SK-N-SH treated with all-trans-retinoic acid at 6 μM for 48 hours (cell line): ENCODE measurements around the gene LSM14A.
"Not testable (repeated sequence)": the region's sequence is repeated elsewhere in the genome, so short reads cannot be mapped to it uniquely, and the experiment has no call there.

Experiments used
- ATAC-seq: fragments of 200-7000 bp; cut with Tn5 transposase; 3 replicates; pipeline ENCODE4 v1.9.1; 2020; ENCODE audit warnings: mild to moderate bottlenecking, moderate library complexity
- ARNTL ChIP-seq: fragments of 450-650 bp; formaldehyde crosslinking; IDR thresholded peaks from 2 replicates; pipeline ENCODE4 v1.5.0; 2020; ENCODE audit warnings: low read depth, mild to moderate bottlenecking, moderate library complexity, borderline replicate concordance
- BACH2 ChIP-seq: fragments of 250-450 bp; sonication (Bioruptor Pico); IDR thresholded peaks from 2 replicates; pipeline ENCODE4 v1.9.0; 2021; ENCODE audit warnings: mild to moderate bottlenecking, borderline replicate concordance
- CSDC2 ChIP-seq: fragments of 250-450 bp; sonication (Bioruptor Pico); IDR thresholded peaks from 2 replicates; pipeline ENCODE4 v1.5.0; 2020; ENCODE audit warnings: mild to moderate bottlenecking, moderate library complexity
- CSRNP3 ChIP-seq: fragments of 250-450 bp; sonication (Bioruptor Pico); IDR thresholded peaks from 2 replicates; pipeline ENCODE4 v1.5.1; 2021; ENCODE audit warnings: mild to moderate bottlenecking, moderate library complexity
- ESRRG ChIP-seq: fragments of 250-450 bp; sonication (Bioruptor Pico); IDR thresholded peaks from 2 replicates; pipeline ENCODE4 v1.6.1; 2021; ENCODE audit warnings: mild to moderate bottlenecking
- GLIS3 ChIP-seq: fragments of 250-450 bp; sonication (Bioruptor Pico); IDR thresholded peaks from 2 replicates; pipeline ENCODE4 v1.5.0; 2020; ENCODE audit warnings: mild to moderate bottlenecking, moderate library complexity
- ISL1 ChIP-seq: fragments of 250-450 bp; sonication (Bioruptor Pico); IDR thresholded peaks from 2 replicates; pipeline ENCODE4 v2.1.2; 2022; ENCODE audit warnings: mild to moderate bottlenecking, moderate library complexity
- OSR1 ChIP-seq: fragments of 250-450 bp; sonication (Bioruptor Pico); IDR thresholded peaks from 2 replicates; pipeline ENCODE4 v1.8.0; 2022; ENCODE audit warnings: moderate library complexity, mild to moderate bottlenecking, inconsistent platforms
- PATZ1 ChIP-seq: fragments of 250-450 bp; sonication (Bioruptor Pico); IDR thresholded peaks from 2 replicates; pipeline ENCODE4 v1.8.0; 2020; ENCODE audit warnings: mild to moderate bottlenecking, moderate library complexity, borderline replicate concordance
- POU6F1 ChIP-seq: fragments of 250-450 bp; sonication (Bioruptor Pico); IDR thresholded peaks from 2 replicates; pipeline ENCODE4 v1.8.0; 2021; ENCODE audit warnings: low read depth, mild to moderate bottlenecking, moderate library complexity, borderline replicate concordance
- PPARA ChIP-seq: fragments of 250-450 bp; sonication (Bioruptor Pico); IDR thresholded peaks from 2 replicates; pipeline ENCODE4 v1.5.0; 2020; ENCODE audit warnings: mild to moderate bottlenecking, borderline replicate concordance
- RARB ChIP-seq: fragments of 250-450 bp; sonication (Bioruptor Pico); IDR thresholded peaks from 2 replicates; pipeline ENCODE4 v1.8.0; 2021; ENCODE audit warnings: mild to moderate bottlenecking, moderate library complexity
- SNAI2 ChIP-seq: fragments of 250-450 bp; sonication (Bioruptor Pico); IDR thresholded peaks from 2 replicates; pipeline ENCODE4 v1.5.0; 2020; ENCODE audit warnings: mild to moderate bottlenecking, moderate library complexity
- TCF4 ChIP-seq: fragments of 250-450 bp; sonication (Bioruptor Pico); IDR thresholded peaks from 2 replicates; pipeline ENCODE4 v1.8.0; 2021; ENCODE audit warnings: mild to moderate bottlenecking, moderate library complexity, borderline replicate concordance
- TOX ChIP-seq: fragments of 250-450 bp; sonication (Bioruptor Pico); IDR thresholded peaks from 2 replicates; pipeline ENCODE4 v1.8.0; 2021; ENCODE audit warnings: mild to moderate bottlenecking, moderate library complexity, borderline replicate concordance
- TSHZ2 ChIP-seq: fragments of 250-450 bp; sonication (Bioruptor Pico); IDR thresholded peaks from 2 replicates; pipeline ENCODE4 v1.5.0; 2020; ENCODE audit warnings: mild to moderate bottlenecking, moderate library complexity
- ZC3H10 ChIP-seq: fragments of 250-450 bp; sonication (Bioruptor Pico); IDR thresholded peaks from 2 replicates; pipeline ENCODE4 v1.5.1; 2021; ENCODE audit warnings: mild to moderate bottlenecking, moderate library complexity
- ZFP3 ChIP-seq: fragments of 250-450 bp; sonication (Bioruptor Pico); IDR thresholded peaks from 2 replicates; pipeline ENCODE4 v1.5.0; 2020; ENCODE audit warnings: mild to moderate bottlenecking, moderate library complexity
- ZFP30 ChIP-seq: fragments of 450-650 bp; formaldehyde crosslinking; IDR thresholded peaks from 2 replicates; pipeline ENCODE4 v1.5.0; 2022; ENCODE audit warnings: mild to moderate bottlenecking, moderate library complexity
- ZNF565 ChIP-seq: fragments of 450-650 bp; formaldehyde crosslinking; conservative IDR thresholded peaks from 2 replicates; pipeline ENCODE4 v1.5.0; 2020; ENCODE audit warnings: low read depth, mild to moderate bottlenecking, moderate library complexity
- ZNF8 ChIP-seq: fragments of 450-650 bp; formaldehyde crosslinking; IDR thresholded peaks from 2 replicates; pipeline ENCODE4 v1.5.0; 2020; ENCODE audit warnings: mild to moderate bottlenecking, moderate library complexity

Gene LSM14A

GRCh38 chr19:34215666-34216038, 43.3 kb downstream of the LSM14A start:
- ATAC-seq = no peak

GRCh38 chr19:34216745-34217219, 44.5 kb downstream of the LSM14A start:
- ATAC-seq = not testable (repeated sequence)

More at GRCh38 chr19:34215666-34216038, 43.3 kb downstream of the LSM14A start:
- TF ChIP-seq ZFP3 (CRISPR knock-in tag) = no peak
- no peak for TF ChIP-seq ZFP30
- TF ChIP-seq TCF4 (CRISPR knock-in tag) = no peak
- TF ChIP-seq ESRRG (CRISPR knock-in tag) = no peak
- TF ChIP-seq ZNF565 (CRISPR knock-in tag) = no peak
- TF ChIP-seq TOX (CRISPR knock-in tag) = no peak
- no peak for TF ChIP-seq ZC3H10 (CRISPR knock-in tag)
- no peak for TF ChIP-seq PATZ1 (CRISPR knock-in tag)
- TF ChIP-seq SNAI2 (CRISPR knock-in tag) = no peak
- TF ChIP-seq GLIS3 (CRISPR knock-in tag) = no peak
- TF ChIP-seq ZNF8 (CRISPR knock-in tag) = no peak
- TF ChIP-seq RARB (CRISPR knock-in tag) = no peak
- TF ChIP-seq ISL1 (CRISPR knock-in tag) = no peak
- no peak for TF ChIP-seq TSHZ2
- TF ChIP-seq CSRNP3 (CRISPR knock-in tag) = no peak
- TF ChIP-seq ARNTL (CRISPR knock-in tag) = no peak
- no peak for TF ChIP-seq OSR1 (CRISPR knock-in tag)

GRCh38 chr19:34217952-34218817, 45.9 kb downstream of the LSM14A start:
- ATAC-seq = peak; percentile 97
- TF ChIP-seq CSDC2 (CRISPR knock-in tag) (no peak), POU6F1 (CRISPR knock-in tag) (no peak), CSRNP3 (CRISPR knock-in tag) (no peak), TSHZ2 (no peak), ZNF8 (CRISPR knock-in tag) (no peak), ZFP30 (no peak), ARNTL (CRISPR knock-in tag) (no peak), PATZ1 (CRISPR knock-in tag) (peak; percentile 39; the same call in 1 of the 2 replicates), BACH2 (CRISPR knock-in tag) (no peak), PPARA (no peak), ZFP3 (CRISPR knock-in tag) (no peak), ZNF565 (CRISPR knock-in tag) (no peak), GLIS3 (CRISPR knock-in tag) (no peak), RARB (CRISPR knock-in tag) (no peak), ZC3H10 (CRISPR knock-in tag) (no peak), SNAI2 (CRISPR knock-in tag) (no peak), ISL1 (CRISPR knock-in tag) (peak; percentile 69)
